HG03097 (cell line): ENCODE measurements around the gene FKBP6.
"Not testable (repeated sequence)": the region's sequence is repeated elsewhere in the genome, so short reads cannot be mapped to it uniquely, and the experiment has no call there.

ENCODE experiments used
- ATAC-seq: cut with Tn5 transposase; IDR thresholded peaks from one replicate; pipeline ENCODE4 v1.9.1; 2021; ENCODE audit not compliant: unreplicated experiment, low FRiP score

FKBP6 gene

DNA sequence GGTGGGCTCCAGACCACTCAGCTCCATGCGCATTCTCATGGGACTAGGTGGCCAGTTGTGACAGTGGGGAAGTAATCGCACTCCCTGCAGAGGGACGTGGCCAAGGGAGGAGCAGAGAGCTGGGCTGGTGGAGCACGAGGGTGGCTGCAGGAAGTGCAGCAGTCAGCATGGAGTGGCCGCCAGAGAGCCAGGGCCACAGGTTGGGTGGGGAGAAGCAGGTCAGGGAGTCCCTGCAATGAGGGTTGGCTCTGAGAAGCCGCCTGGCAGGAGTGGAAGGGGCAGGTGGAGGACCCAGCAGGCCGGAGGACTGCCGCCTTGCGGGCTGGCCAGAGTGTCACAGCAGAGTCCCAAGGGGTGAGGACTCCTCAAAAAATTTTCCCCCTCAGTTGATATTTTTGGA, 26.2 kb downstream of the FKBP6 start:
- no peak for ATAC-seq

DNA sequence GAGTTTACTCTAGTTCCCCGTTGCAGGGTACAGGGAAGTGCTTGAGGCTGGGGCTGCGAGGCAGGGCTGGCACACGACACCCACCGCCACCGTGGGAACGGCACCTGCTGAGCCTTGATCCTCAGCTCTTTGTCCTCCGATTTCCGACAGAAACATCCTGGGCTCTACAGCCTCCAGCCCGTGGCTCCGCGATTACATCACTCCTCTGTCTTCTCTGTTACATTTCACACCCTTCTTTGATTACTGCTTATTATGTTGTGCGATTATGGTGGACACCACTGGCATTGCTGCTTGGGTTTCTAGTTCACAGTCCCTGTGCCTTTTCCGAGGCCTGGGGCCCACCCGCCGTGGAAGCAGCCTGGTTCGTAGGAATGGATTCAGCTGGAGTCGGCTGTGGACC, 26.9 kb downstream of the FKBP6 start:
- no peak for ATAC-seq

DNA sequence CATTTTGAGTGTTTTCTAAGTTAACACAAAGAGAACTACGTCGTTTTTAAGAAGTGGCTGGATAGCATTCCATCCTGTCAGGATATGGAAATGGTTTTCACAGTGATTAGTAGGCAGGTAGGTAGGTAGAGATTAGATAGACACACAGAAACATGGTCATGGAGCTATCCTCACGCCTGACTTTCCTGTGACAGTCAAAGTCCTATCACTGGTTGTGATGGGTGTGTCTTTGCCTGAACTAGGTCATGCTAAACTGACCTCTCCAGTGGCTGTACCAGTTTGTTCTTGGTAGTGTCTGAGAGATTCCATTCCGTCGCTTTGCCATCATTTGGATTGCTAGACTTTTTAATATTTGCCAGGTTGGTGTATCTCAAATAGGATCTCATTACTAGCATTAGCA, 28.2 kb downstream of the FKBP6 start:
- no peak for ATAC-seq

DNA sequence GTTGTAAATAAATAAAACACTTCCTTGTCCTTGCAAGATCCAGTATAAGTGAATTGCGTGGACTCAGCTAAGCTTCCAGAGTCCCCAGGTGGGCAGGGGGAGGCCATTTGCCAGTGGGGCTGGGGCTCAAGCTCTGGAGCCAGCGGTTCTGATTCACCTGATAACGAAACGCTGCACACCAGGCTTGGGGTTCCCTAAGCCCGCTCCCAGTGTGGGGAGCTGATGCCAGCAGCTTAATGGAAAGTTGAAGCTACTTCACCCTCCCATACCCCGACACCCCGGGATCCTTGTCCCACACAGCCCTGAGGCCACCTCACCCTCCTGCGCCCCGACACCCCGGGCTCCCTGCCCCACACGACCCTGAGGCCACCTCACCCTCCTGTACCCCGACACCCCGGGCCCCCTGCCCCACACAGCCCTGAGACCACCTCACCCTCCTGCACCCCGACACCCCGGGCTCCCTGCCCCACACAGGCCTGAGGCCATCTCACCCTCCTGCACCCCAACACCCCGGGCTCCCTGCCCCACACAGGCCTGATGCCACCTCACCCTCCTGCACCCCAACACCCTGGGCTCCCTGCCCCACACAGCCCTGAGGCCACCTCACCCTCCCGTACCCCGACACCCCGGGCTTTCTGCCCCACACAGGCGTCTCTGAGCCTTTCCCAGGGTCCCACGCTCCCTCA, 30.8 kb downstream of the FKBP6 start:
- no peak for ATAC-seq

DNA sequence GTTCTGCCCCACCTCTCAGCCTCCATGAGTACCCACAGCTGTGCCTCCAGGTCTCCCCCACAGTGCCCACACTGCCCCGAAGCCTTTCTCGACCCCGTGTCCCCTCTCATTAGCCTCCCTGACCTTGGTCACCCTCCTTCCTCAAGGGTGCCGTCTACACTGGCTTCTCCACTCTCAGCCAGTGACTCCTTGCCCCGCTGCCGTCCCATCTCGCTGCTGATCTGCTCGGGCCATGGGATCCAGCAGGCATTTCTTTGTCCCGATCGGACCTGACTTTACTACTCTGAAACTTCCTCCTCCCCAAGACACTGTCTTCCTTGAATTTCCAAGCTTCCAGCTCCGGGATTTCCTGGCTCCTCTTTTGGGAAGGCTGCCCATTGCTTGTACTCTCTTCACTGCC, 31.3 kb downstream of the FKBP6 start:
- ATAC-seq: no peak

DNA sequence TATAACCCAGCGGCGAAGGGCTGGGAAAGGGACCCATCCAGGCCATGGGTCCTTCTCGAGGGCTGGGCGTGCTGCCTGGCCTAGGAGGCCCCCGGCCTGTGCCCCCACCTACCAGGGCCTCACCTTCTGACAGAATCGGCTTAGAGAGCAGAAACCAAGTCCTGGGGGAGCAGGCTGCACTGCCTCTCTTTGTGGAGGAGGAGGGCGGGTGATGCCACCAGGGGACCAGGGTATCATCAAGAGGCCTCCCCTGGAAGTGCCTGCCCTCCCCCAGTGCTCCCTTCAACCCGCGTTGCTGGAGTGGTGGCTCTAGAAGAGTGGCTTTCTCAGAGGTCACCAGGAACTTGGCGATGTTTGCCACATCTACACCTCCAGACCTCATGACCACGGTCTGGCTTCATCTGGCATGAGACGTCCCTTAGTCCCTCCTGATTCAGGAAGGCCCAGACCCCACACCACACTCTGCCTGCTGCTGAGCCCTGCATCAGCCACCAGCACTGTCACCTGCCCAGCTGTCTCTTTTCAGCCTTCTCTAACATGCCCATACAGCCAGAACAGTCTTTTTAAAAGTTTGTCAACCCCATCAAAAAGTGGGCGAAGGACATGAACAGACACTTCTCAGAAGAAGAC, 31.9 kb downstream of the FKBP6 start:
- no peak for ATAC-seq

DNA sequence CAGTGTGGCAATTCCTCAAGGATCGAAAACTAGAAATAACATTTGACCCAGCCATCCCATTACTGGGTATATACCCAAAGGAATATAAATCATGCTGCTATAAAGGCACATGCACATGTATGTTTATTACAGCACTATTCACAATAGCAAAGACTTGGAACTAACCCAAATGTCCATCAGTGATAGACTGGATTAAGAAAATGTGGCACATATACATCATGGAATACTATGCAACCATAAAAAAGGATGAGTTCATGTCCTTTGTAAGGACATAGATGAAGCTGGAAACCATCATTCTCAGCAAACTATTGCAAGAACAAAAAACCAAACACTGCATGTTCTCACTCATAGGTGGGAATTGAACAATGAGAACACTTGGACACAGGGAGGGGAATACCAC, 32.6 kb downstream of the FKBP6 start:
- ATAC-seq: not testable (repeated sequence)

DNA sequence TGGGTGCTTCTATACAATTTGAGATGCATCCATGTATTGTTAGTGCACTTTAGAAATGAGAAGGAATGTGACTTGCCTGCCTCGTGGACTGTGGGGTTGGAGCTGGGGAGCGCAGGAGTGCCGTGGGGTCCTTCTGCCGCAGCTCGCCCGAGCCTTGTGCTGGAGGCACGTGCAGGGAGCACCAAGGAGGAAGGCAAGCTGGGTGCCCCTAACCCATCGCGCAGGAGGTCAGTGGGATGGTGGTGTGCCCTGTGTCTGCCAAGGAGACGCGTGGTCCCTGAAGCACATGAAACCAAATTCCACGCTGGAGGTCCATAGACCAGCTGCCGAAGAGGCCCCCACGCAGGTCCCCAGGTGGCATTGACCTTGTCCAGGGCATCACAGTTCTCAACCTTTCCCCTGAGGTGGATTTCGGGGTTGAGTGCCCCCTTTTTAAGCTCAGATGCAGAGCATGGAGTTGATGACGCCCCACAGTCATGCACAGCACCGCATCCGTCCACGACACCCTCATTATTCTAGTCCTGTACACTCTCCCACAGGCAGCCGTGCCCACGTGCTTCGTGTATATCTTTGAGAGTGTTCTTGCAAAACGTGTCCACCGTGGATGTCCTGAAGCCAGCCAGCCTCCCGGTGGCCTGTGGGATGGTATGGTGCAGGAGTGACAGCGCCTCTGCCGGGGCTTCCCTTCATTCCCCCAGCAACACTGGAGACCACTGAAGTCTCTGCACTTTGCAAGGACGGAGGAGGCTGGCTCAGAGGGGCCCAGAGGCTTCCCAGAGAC, 35.5 kb downstream of the FKBP6 start:
- no peak for ATAC-seq

DNA sequence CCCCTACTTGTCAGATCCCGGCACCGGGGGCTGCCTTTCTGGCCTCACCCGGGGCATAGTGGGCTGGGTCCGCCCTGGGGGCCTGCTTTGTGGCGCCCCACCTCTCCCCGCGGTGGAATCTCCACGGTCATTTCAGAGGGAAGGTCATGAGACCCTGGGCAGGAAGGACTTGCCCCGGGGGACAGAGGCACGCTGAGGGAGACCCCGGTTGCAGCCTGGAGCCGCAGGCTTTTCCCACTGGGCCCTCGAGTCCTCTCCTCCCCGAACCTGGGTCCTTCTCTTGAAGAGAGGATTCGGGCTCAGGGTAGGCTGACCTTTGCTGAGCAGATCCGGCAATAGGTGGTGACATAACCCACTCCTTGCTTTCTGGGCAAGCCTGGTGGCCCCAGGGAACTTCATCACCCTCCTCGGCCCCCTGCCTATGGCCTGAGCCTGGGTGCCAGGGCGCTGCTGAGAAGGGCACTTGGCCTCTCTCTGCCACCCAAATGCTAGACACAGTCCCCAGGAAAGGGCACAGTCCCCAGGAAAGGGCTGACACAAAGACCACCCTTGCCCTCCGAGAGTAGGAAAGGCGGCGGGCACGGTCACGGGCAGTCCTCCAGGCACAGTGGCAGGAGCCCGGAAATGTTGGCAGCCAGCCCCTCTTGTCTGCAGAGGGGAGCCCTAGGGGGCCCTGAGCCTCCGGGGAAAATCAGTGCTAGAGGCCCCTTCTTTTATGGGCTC, 36.2 kb downstream of the FKBP6 start:
- no peak for ATAC-seq

DNA sequence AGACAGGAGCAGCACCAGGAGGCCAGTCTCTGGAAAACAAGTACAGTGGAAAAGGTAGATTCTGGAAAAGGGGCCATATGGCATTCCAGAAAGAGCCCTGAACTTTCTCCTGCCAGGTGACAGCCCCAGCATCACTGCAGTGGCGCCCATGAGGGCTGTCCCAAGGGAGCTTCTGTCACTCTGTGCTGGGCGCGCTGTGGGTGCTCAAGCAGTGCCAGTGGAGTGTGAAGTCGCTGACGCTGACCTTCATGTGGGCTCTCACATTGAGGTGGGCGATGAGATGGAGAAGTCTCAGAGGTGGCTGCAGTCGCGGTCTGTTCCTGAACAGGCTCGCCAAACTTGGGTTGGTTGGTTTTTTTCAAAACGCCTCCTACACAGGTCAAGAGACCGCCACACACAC, 38.2 kb downstream of the FKBP6 start:
- no peak for ATAC-seq

DNA sequence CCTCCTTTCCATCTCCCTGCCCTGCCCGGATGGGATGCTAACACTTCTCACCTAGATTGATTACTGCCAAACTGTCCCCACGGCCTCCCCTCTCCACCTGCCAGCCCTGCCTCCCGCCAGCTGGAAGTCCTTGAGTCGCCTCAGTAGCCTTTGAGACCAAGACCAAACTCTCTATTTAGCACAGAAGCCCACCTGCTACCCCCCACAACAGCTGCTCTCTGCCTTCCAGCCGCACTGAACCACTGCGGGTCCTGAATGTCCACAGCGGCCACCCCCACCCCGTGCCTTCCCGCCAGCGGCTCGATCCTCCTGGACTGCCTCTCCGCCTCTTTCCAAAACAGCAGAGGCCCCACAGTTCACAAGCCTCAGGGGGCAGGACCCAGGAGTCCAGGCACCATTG, 39.0 kb downstream of the FKBP6 start:
- no peak for ATAC-seq

DNA sequence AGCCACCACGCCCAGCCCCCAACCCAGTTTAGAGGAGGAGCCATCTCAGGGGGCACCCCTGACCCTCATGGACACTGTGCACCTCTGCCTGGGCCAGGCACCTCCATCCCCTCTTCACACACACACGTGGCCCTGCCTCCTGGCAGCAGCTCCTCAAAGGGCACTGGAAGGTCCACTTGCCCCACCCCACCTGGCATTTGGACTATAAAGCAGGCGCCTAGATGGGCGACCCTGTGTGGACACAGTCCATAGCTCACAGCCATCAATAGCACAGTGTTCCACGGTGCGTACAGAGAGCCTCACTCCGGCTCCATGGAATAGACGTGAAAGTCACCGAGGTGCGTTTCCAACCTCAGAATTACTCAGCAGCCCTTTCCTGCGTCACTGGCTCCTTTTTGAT, 41.0 kb downstream of the FKBP6 start:
- ATAC-seq: no peak

DNA sequence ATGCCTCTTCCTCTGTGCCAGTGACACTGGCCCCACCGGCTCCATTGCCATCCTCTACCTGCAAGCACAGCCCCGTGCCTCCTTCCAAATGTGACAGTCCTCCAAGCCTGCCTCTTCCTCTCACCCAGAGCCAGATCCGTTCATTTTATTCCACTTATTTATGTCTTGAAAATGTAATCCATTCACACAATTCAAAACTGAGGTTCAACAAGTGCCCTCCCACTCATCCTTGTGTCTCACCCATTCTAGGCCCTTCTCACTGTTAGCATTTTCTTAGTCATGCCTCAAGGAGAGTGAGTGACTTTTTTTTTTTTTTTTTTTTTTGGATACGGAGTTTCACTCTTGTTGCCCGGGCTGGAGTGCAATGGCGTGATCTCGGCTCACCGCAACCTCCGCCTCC, 41.7 kb downstream of the FKBP6 start:
- ATAC-seq: no peak

DNA sequence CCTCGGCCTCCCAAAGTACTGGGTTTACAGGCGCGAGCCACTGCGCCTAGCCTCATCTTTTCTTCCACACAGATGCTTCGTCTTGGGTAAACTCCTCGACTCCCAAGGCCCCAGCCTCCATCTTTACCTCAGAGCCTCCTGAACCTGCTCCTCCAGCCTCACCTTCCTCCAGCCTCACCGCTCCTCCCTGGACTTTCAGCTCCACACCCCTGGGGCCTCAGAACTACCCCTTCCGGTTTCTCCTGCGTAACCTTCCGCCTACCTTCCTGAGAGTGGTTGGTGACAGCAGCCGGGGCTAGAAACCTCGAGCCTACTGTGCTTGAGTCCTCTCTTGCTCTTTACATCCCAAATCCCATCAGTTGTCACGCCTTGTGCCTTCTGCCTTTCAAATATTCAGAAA, 45.8 kb downstream of the FKBP6 start:
- ATAC-seq: no peak

DNA sequence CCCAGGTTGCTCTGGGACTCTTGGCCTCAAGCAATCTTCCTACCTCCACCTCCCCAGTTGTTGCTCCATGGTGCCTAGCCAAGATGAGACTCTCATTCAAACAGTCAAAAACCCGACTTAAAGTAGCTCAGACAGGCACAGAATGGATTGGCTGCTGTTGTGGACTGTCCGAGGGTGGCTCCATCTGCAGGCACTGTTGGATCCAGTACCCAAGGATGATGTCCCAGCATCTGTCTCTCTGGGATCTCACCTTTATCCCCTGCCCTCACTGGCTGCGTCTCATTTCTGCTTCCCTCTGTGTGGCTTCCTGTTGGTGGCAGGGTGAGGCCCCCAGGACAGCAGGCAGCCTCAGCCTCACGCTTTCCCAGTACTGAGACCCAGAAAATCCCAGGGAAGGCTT, 48.3 kb downstream of the FKBP6 start:
- ATAC-seq: not testable (repeated sequence)

DNA sequence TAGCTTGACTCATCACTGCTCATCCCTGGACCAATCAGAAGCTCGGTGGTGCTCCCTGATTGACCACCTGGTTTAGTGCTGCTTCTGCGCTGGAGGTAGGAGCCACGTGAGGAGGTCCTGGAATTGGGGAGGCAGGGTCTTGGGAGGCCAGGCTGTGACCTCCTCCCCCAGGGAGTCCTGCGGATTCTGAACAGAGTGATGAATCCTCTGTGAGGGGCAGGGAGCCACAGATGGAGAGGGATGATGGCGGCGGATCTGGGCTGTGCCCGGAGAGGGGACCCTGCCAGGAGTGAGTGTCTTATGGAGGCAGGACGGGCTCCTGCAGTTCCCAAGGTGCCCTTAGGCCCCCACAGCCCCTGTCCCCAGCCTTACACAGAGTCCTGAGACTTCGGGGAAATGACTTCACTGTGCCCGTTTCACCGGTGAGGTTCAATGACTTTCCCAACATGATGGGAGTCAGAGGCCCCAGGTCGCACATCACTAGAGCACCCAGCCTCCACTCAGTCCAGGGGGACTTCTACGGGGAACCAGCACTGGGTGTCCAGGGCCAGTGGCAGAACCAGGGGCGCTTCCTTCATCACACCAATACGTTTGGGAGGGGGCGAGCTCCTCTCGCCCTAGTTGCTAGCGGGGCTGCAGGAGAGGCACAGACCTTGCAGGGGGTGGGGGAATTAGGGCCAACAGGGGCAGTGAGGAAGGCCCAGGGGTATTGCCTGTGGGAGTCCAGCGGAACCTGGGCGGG, 48.9 kb downstream of the FKBP6 start:
- ATAC-seq: no peak

DNA sequence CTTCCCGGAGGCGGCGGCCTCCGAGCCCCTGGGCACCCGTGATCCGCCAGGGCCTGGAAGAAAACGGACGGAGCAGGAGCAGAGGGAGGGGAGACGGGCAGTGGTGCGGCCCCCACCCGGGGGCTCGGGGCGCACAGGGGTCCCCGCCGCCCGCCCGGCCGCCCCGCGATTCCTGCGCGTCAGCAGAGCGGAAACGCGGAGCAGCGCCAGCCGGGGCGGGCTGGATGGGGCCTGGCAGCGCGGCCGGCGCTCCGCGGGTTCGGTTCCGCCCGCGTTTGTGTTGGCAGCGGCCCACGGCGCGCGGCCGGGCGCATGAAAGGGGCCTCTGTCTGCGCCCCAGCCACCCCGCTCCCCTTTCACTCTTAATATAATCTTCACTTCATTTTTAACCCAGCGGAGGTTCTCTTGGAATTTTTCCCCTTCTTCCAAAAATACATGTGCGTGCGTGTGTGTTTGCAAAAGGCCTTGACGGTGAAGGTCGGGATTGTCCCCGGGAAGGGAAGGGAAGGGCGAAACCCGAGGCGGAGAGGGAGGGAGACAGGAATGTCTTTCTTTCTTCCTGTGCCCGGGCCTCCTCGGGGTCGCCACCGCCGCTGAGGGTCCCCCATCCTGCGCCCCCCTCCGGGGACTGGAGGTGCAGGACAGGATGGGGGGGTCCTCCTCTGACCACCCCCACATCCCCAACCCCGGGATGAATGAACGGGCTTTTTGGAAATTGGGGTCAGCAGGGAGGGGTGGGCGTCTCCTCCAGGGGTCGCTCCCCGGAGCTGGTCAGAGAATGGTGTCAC, 49.6 kb downstream of the FKBP6 start:
- not testable (repeated sequence) for ATAC-seq

DNA sequence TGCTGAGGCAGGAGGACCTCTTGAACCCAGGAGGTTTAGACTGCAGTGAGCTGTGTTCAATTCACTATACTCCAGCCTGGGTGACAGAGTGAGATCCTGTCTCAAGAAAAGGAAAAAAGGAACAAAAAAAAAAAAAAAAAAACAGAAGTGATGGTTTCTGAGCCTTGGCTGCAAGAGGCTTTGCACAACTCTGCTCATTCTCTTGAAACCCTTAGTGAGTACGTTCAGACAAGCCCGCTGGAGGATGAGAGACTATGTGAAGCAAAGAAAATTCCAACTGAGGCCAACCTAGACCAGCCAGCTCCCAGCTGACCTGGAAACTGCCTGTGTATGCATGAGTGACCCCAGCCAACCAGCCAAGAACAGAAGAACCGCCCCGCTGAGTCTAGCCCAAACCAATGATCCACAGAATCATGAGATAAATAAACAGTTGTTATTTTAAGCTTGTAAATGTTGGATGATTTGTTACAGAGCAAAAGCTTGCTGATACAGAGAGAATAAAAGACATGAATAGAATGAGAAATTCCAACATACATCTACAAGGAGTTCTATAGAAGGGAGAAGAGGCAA, 55.1 kb downstream of the FKBP6 start:
- ATAC-seq: no peak

DNA sequence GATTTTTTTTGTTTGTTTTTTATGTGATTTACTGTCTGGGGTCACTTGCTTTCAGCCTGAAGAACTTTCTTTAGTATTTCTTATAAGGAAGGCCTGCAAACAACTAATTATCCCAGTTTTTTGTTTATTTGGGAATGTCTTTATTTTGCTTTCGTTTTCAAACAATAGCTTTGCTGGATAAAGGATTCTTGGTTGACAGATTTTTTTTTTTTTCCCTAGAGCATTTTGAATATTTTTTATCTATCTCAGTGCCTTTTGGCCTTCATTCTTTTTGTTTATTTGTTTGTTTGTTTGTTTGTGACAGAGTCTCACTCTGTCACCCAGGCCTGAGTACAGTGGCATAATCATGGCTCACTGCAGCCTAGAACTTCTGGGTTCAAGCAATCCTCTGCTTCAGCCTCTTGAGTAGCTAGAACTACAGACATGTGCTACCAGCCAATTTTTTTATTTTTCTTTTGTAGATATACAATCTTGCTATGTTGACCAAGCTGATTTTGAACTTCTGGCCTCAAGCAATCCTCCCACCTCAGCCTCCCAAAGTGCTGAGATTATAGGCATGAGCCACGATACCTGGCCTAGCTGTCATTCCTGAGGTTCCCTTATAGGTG, 59.4 kb downstream of the FKBP6 start:
- ATAC-seq: no peak
